COLO668 (cell line): ENCODE data around the gene MICAL1.
A peak's percentile ranks its signal among the peaks of the same experiment; 100 is the strongest.
"Not testable (repeated sequence)": the region's sequence is repeated elsewhere in the genome, so short reads cannot be mapped to it uniquely, and the experiment has no call there.

Source experiments
- DNase-seq: peaks from one replicate; lab custom pipeline; 2025; ENCODE audit not compliant: unreplicated experiment; lab: John Stamatoyannopoulos, UW

Gene MICAL1

DNA sequence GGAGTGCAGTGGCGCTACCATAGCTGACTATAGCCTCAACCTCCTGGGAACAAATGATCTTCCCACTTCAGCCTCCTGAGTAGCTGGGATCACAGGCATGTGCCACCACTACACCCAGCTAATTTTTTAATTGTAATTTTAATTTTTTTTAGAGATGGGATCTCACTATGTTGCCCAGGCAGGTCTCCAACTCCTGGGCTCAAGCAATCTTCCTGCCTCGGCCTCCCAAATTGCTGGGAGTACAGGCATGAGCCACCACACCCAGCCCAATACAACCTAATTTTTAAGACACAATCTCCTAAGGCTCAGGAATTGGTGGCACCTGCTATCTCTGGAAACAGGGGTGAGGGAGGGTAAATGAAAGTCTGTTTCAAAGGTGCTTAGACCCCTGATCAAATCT is 21.6 kb upstream of the MICAL1 start:
- DNase-seq: no peak

GRCh38 chr6:109475625-109476024 is 20.1 kb upstream of the MICAL1 start:
- no peak for DNase-seq

DNA sequence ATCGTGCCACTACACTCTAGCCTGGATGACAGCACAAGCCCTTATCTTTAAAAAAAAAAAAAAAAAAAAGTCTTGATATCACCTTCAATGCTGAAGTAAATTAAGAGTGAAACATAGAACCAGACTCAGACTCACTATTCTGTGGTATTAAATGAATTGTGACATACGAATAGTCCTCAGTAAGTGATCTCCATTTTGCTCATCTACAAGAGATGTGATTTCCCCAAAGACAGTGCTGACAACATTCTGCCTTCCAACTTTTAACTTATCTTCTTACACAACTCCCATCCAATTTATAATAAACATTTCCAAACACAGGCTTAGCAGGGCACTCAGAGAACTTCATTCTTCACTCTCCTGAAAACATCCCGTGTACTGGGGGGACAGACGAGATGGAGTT is 19.4 kb upstream of the MICAL1 start:
- no peak for DNase-seq

DNA sequence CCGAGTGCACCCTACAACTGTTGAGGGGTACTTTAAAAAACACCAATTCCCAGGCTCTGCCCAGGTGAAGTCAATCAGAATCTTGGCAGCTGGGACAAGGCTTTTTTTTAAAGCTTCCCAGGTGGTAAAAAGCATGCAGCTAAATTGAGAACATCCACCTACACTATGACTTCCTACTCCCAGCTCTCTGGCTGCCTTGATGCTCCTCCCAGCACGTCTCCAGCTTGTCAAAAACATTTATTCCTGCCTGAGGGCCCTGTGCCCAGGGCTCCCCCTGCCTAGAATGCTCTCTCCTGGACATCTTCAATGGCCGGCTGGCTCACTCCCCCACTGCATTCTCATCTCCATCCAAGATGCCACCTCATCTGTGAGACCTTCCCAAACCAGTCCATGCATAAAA is 17.5 kb upstream of the MICAL1 start:
- no peak for DNase-seq

- DNase-seq: no peak
These were observed 16.8 kb upstream of the MICAL1 start for GRCh38 chr6:109472132-109472995.

- DNase-seq: no peak
These were observed 15.7 kb upstream of the MICAL1 start for GRCh38 chr6:109471105-109471810.

DNA sequence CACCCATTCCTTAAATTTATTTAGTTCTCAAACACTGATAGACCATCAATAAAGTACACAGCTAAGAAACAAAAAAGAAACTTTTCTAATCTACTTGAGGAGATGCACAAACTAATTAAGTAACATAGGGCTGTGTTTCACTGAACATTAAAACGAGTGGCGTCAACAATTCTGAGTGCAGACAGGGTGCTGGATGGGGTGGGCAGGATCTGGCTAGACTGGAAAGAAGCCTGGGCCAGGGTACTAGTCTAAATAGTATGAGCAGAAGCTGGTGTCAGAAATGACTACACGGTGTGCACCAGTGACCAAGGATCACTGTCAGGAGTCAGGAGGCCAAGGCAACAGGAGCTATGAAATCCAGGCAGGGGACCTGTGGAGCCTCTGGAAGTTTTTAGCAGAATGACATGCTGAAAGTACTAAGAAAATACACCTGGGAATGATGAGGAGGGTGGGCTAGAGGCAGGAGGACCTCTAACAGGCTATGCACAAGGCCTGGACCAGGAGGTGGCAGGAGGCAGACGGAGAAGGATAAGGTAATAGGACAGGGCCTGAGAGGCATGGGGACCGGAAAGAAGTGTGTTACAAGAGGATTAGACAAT is 14.1 kb upstream of the MICAL1 start:
- DNase-seq: no peak

GRCh38 chr6:109467696-109468095 is 12.1 kb upstream of the MICAL1 start:
- no peak for DNase-seq

DNA sequence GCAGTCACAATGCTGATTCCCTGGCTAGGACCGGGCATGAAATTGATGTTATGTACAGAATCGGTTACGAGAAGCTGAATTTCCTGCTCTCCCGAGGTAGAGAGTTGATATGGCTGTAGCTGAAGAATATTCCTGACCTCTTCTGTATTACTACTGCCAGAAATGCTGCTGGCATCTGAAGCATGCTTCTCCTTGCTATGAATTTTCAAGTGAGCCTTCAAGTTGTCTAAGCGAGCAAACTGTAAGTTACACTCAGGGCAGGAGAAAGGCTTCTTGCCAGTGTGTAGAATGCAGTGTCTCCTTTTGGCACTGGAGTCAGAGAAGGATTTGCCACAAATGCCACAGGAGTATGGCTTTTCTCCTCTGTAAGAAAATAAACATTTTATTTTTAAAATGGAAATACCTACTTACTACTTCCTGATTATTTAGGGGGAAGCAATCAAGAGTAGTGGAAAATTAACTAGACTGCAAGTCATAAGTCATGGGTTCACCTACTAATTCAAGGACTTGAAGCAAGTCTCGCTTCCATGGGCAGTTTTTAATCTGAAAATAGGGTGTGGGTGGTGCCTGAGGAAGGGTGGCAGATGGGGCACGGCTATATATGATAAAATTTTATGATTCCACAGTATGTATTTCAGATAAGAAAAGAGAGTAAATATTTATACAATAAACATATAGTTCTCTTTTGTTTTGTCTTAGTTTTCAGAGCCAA is 10.8 kb upstream of the MICAL1 start:
- DNase-seq: no peak

DNA sequence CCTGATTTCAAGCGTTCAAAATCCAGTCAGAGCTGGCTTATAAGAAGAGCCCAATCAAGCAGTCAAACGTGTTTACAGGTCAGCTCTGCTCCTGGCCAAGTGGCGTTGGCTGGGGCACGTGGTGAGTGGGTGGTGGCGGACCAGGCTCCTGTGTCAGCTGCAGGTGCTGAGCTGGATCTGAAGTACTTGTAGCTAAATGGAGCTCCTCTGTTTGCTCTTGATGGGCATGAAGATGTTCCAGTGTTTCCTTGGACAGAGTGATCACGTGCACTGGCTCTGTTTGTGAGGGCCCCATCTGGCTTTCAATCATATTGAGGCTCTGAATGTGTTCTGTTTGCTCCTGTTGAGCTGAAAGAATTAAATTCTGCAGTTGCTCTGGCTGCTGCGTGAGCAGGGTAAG is 10.2 kb upstream of the MICAL1 start:
- peak; percentile 86 for DNase-seq

- no peak for DNase-seq
These were observed 6.4 kb upstream of the MICAL1 start for GRCh38 chr6:109461733-109462526.

DNA sequence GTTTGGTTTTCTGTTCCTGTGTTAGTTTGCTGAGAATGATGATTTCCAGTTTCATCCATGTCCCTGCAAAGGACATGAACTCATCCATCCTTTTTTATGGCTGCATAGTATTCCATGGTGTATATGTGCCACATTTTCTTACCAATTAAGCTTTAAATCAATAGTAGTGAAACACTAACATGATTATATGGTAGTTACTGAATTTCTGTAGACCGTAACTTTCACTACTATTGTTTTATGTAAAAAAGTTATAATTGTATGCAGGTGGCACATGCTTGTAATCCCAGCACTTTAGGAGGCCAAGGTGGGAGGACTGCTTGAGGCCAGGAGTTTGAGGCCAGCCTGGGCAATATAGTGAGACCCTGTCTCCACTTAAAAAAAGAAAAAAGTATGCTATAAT is 5.6 kb upstream of the MICAL1 start:
- not testable (repeated sequence) for DNase-seq

DNA sequence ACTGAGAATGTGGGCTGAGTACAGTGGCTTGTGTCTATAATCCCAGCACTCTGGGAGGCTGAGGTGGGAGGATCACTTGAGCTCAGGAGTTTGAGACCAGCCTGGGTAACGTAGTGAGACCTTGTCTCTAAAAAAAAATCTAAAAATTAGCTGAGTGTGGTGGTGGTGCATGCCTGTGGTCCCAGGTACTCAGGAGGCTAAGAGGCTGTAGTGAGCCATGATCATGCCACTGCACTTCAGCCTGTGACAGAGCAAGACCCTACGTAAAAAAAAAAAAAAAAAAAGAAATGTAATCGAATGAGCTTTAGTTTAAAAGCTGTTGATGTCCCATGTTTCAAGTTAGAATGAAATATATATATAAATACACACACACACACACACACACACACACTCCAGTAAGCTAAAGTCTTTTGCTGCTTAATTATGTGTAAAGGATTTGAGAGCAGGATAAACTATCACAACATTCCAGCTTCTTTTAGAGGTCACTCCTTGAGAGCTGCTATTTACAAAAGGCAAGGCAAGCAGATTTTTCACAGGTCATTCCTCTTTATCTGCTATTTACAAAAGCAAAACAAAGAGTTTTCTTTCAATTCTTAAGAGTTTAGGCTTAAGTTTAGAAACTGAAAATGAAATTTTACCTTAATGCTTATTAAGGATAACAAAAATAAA is 4.7 kb upstream of the MICAL1 start:
- DNase-seq: no peak

- DNase-seq: no peak
These were observed 3.4 kb upstream of the MICAL1 start for GRCh38 chr6:109458774-109459531.

GRCh38 chr6:109457562-109457996 is 2.0 kb upstream of the MICAL1 start:
- DNase-seq: no peak

- no peak for DNase-seq
These were observed 1.4 kb upstream of the MICAL1 start for GRCh38 chr6:109456710-109457561.

DNA sequence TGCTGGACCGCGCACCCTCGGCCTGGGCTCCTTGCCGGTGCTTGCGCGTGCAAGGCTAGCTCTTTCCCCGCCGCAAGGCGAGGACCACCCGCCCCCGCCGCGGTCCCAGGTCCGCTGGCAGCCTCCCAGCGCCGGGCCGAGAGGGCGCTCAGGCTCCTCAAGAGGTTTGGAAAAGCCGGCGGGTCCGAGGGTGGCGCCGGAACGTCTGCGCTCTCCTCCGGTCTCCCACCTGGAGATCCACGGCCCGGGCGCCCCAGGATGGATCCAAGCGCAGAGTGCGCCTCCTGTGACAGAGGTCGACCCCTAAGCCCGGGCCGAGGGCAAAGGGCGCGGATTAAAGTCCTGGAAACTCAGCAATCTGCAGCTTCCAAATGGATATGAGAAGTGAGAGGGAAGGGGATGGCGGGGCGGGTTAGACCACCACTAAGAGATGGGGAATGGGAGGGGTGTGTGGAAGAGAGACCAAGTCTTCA is 575 bp upstream of the MICAL1 start:
- DNase-seq: peak; percentile 44
